K562 (cell line): ENCODE data around the gene TMEM131L. TPM values are rescaled to one million over a fixed set of nuclear protein-coding genes. Genes with fewer than 3 reads are reported as not detected.

Source experiments
- ATAC-seq: fragments of 200-7000 bp; cut with Tn5 transposase; 3 replicates; pipeline ENCODE4 v1.9.1; 2020; ENCODE audit warnings: moderate library complexity
- BruUV-seq: library from RNA; stranded (reverse); fragments of 400-500 nt; replicated peaks from 2 replicates; lab custom pipeline; 2021; lab: Mats Ljungman, UMichigan
- CTCF ChIA-PET: fragments of 300-600 bp; formaldehyde crosslinking; extraction: SDS; loops from one replicate; lab custom pipeline; 2021; ENCODE audit warnings: low intra/inter-chr PET ratio; lab: Yijun Ruan, JAX
- POLR2A ChIA-PET: fragments of 300-600, 350-650 bp; sonication (Branson Sonifier 250); formaldehyde crosslinking; extraction: SDS; loops from one replicate; lab custom pipeline; 2021; ENCODE audit warnings: antibody characterized with exemption, inconsistent platforms; lab: Yijun Ruan, JAX
- DNase-seq, 4 experiments: peaks; one replicate each; pipeline versions ENCODE4 v3.0.0 to v3.0.0-alpha.2; 2011 to 2018; ENCODE audit warnings: low spot score in 3 of 4, mixed read lengths in 3 of 4; ENCODE audit errors: extremely low read depth in 1 of 4
- FAIRE-seq: peaks from 2 replicates; lab custom pipeline; 2011; peaks lifted over from hg19 to GRCh38; lab: Jason Lieb, UNC
- H2AFZ ChIP-seq: 2 replicates; pipeline ENCODE4 v1.6.0; 2011; ENCODE audit warnings: low read depth, low read length, control low read depth, inconsistent platforms
- H3K27ac ChIP-seq: fragments of 200-600 bp; 3 replicates; pipeline ENCODE4 v1.8.0; 2011; ENCODE audit warnings: low read depth, mild to moderate bottlenecking, control low read depth, inconsistent platforms, low read length, moderate library complexity, mixed read lengths; ENCODE audit errors: extremely low read depth
- H3K27me3 ChIP-seq, 2 experiments: fragments of 300-600 bp in 1 of 2; 2 replicates in 1 of 2; 3 replicates in 1 of 2; pipeline versions ENCODE4 v1.6.0 to v1.8.0; 2011; ENCODE audit warnings: inconsistent platforms in 2 of 2, low read length in 2 of 2, mild to moderate bottlenecking in 1 of 2, mixed read lengths in 1 of 2, moderate library complexity in 1 of 2; ENCODE audit not compliant: control insufficient read depth in 2 of 2, insufficient read depth in 2 of 2
- H3K36me3 ChIP-seq: fragments of 300-600 bp; 3 replicates; pipeline ENCODE4 v1.8.0; 2011; ENCODE audit warnings: mild to moderate bottlenecking, low read length, inconsistent platforms; ENCODE audit not compliant: control insufficient read depth, insufficient read depth
- H3K4me1 ChIP-seq, 2 experiments: fragments of 200-600 bp in 1 of 2; replicated peaks in 1 of 2; 2 replicates in 1 of 2; 3 replicates in 1 of 2; pipeline versions ENCODE4 v1.5.1 to v1.8.0; 2011; ENCODE audit warnings: inconsistent platforms in 2 of 2, low read length in 2 of 2, mild to moderate bottlenecking in 1 of 2, mixed read lengths in 1 of 2, moderate library complexity in 1 of 2; ENCODE audit not compliant: control insufficient read depth in 2 of 2, insufficient read depth in 2 of 2
- H3K4me2 ChIP-seq: 2 replicates; pipeline ENCODE4 v1.6.1; 2011; ENCODE audit warnings: low read length, control low read depth, inconsistent platforms, mixed read lengths; ENCODE audit not compliant: insufficient read depth
- H3K4me3 ChIP-seq: fragments of 200-600 bp; sonication (generic), shearing (Covaris generic); 2 replicates; pipeline ENCODE4 v1.5.1; 2016; ENCODE audit warnings: control low read depth, inconsistent platforms
- H3K79me2 ChIP-seq: fragments of 200-600 bp; 3 replicates; pipeline ENCODE4 v1.8.0; 2011; ENCODE audit warnings: low read length, inconsistent platforms; ENCODE audit not compliant: control insufficient read depth, insufficient read depth
- H3K9ac ChIP-seq, 2 experiments: 2 replicates each; pipeline versions ENCODE4 v1.6.0 to v1.6.1; 2011; ENCODE audit warnings: low read depth in 2 of 2, low read length in 2 of 2, control low read depth in 1 of 2, inconsistent platforms in 1 of 2, mild to moderate bottlenecking in 1 of 2, mixed read lengths in 1 of 2; ENCODE audit not compliant: insufficient read depth in 1 of 2
- H3K9me1 ChIP-seq: one replicate; pipeline ENCODE4 v1.6.0; 2011; ENCODE audit warnings: inconsistent platforms, mild to moderate bottlenecking, low read length, moderate library complexity; ENCODE audit not compliant: control insufficient read depth, insufficient read depth
- H3K9me3 ChIP-seq: replicated peaks from 2 replicates; pipeline ENCODE4 v1.5.1; 2011; ENCODE audit warnings: low read depth, low read length, inconsistent platforms; ENCODE audit not compliant: control insufficient read depth, insufficient read depth
- H4K20me1 ChIP-seq: replicated peaks from 2 replicates; pipeline ENCODE4 v1.6.1; 2011; ENCODE audit warnings: low read length, inconsistent platforms, mixed read lengths; ENCODE audit not compliant: control insufficient read depth, insufficient read depth
- AFF1 ChIP-seq, 2 experiments: fragments of 450-650 bp; IDR thresholded peaks; 2 replicates each; pipeline ENCODE4 v1.6.1; 2018; ENCODE audit warnings: mild to moderate bottlenecking in 2 of 2, low read depth in 1 of 2; ENCODE audit not compliant: partially characterized antibody in 2 of 2
- CXXC5 ChIP-seq: fragments of 250-450 bp; sonication (Bioruptor Pico); IDR thresholded peaks from 2 replicates; pipeline ENCODE4 v1.8.0; 2022; ENCODE audit warnings: inconsistent platforms, mild to moderate bottlenecking, moderate library complexity
- NCOR1 ChIP-seq: fragments of 450-650 bp; IDR thresholded peaks from 2 replicates; pipeline ENCODE4 v1.6.1; 2016; ENCODE audit warnings: mild to moderate bottlenecking, moderate library complexity
- OTX1 ChIP-seq: fragments of 450-650 bp; formaldehyde crosslinking; IDR thresholded peaks from 2 replicates; pipeline ENCODE4 v1.4.0; 2022; ENCODE audit warnings: mild to moderate bottlenecking
- RHOXF2B ChIP-seq: fragments of 250-450 bp; sonication (Bioruptor Pico); conservative IDR thresholded peaks from 2 replicates; pipeline ENCODE4 v1.5.1; 2021
- SMAD4 ChIP-seq: fragments of 250-450 bp; sonication (Bioruptor Pico); conservative IDR thresholded peaks from 2 replicates; pipeline ENCODE4 v1.8.0; 2021; ENCODE audit warnings: inconsistent platforms, mild to moderate bottlenecking, moderate library complexity
- TAF7 ChIP-seq: fragments of 450-650 bp; IDR thresholded peaks from 2 replicates; pipeline ENCODE4 v1.6.1; 2016; ENCODE audit warnings: missing genetic modification characterization, missing compliant biosample characterization
- VEZF1 ChIP-seq: fragments of 200-800 bp; sonication (Bioruptor generic); IDR thresholded peaks from 2 replicates; pipeline ENCODE4 v1.6.1; 2017; ENCODE audit warnings: missing genetic modification characterization, missing compliant biosample characterization
- ZFP1 ChIP-seq: fragments of 450-650 bp; formaldehyde crosslinking; IDR thresholded peaks from 2 replicates; pipeline ENCODE4 v1.4.0; 2020; ENCODE audit warnings: mild to moderate bottlenecking, mixed read lengths
- ZNF766 ChIP-seq: fragments of 200-800 bp; sonication (Bioruptor generic); conservative IDR thresholded peaks from 2 replicates; pipeline ENCODE4 v1.6.1; 2016; ENCODE audit warnings: missing genetic modification characterization, missing compliant biosample characterization
- WGBS: fragments of 100-300 bp; shearing (Covaris generic); methylation state at CpG from one replicate; pipeline ENCODE4 v1.1.6; 2016; ENCODE audit warnings: low coverage, mixed read lengths; ENCODE audit not compliant: insufficient coverage; ENCODE audit errors: missing lambda C conversion rate; 5-methylcytosine and 5-hydroxymethylcytosine counted together
- in situ Hi-C: fragments of 300-500 bp; cut with MboI; formaldehyde crosslinking; loops from 4 replicates; pipeline ENCODE4 v1.15.0; 2018; ENCODE audit warnings: inconsistent platforms, mixed read lengths
- intact Hi-C: fragments of 100-400 bp; cut with micrococcal nuclease; formaldehyde crosslinking; loops from 2 replicates; pipeline ENCODE4 v1.14.2; 2022
- polyA plus RNA-seq, 8 experiments: library from polyadenylated mRNA; depleted of rRNA in 4 of 8; stranded (reverse) in 5 of 8; unstranded in 3 of 8; fragments of >200 nt; fragmentation: Nextera tagmentation in 2 of 8; fragmentation: Illumina TruSeq in 1 of 8; extraction: Ambion mirVana in 2 of 8; extraction: Trizol in 1 of 8; gene quantifications; 2 replicates each; pipeline versions ENCODE4 v1.2.1 to v1.2.3, GENCODE V29; 2011 to 2014; ENCODE audit warnings: inconsistent platforms in 1 of 8, missing spikeins in 1 of 8
- total RNA-seq, 7 experiments: library from RNA; depleted of rRNA in 6 of 7; stranded (reverse); fragments of >200 nt in 6 of 7; fragmentation: Illumina TruSeq in 2 of 7; extraction: Trizol in 2 of 7; gene quantifications; 2 replicates each; pipeline versions ENCODE4 v1.2.1 to v1.2.3, GENCODE V29; 2011 to 2021; ENCODE audit warnings: low replicate concordance in 1 of 7
- TF ChIP-seq, protein P1 (sequence below): sonication (generic); formaldehyde crosslinking; IDR thresholded peaks from 2 replicates; pipeline ENCODE4 v1.8.1; 2023; ENCODE audit warnings: mild to moderate bottlenecking, missing genetic modification reagents
- TF ChIP-seq, protein P2 (sequence below), 2 experiments: IDR thresholded peaks in 1 of 2; conservative IDR thresholded peaks in 1 of 2; 2 replicates each; pipeline ENCODE4 v1.6.1; 2016; ENCODE audit warnings: low read depth in 2 of 2, mild to moderate bottlenecking in 1 of 2, missing compliant biosample characterization in 1 of 2, missing genetic modification characterization in 1 of 2, moderate library complexity in 1 of 2

TMEM131L gene
- total and polyA plus RNA-seq, 9 of the 15 experiments (the other 6 are each of a cell fraction or from before 2014, with no cell fraction given), result 1.2 to 20.8 (median 12.9) TPM

DNA sequence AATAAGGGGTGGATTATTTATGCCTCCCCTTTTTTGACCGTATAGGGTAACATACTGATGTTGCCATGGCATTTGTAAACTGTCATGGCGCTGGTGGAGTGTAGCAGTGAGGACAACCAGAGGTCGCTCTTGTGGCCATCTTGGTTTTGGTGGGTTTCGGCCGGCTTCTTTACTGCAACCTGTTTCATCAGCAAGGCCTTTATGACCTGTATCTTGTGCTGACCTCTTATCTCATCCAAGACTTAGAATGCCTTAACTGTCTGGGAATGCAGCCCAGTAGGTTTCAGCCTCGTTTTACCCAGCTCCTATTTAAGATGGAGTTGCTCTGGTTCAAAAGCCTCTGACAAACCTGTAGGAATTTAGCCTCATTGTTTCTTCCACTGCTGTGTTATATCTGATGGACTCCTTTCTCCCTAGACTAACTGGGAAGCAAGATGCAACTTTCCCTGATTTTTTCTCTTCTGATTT lies 71.4 kb downstream of the TMEM131L start:
- peaks cover 20% of the 10 kb centered on the region for H3K79me2 ChIP-seq
- POLR2A ChIA-PET, result no interaction called here
- BruUV-seq, result no TSS peak
- TF ChIP-seq TAF7 (peak; percentile 72; the same call in 1 of the 2 replicates), CXXC5 (CRISPR knock-in tag) (peak; percentile 98), ZNF766 (peak; percentile 97), VEZF1 (CRISPR knock-in tag) (peak; percentile 30; the same call in 1 of the 2 replicates), AFF1 (IDR thresholded peaks at IDR 0.05; ENCODE audit: low read depth in 1 of 2, partially characterized antibody in 2 of 2) (no peak), RHOXF2B (CRISPR knock-in tag) (no peak), SMAD4 (CRISPR knock-in tag) (peak; percentile 100), ZFP1 (no peak), OTX1 (CRISPR knock-in tag) (peak; percentile 85; the same call in 1 of the 2 replicates), NCOR1 (no peak)
- TF ChIP-seq, protein P1, sequence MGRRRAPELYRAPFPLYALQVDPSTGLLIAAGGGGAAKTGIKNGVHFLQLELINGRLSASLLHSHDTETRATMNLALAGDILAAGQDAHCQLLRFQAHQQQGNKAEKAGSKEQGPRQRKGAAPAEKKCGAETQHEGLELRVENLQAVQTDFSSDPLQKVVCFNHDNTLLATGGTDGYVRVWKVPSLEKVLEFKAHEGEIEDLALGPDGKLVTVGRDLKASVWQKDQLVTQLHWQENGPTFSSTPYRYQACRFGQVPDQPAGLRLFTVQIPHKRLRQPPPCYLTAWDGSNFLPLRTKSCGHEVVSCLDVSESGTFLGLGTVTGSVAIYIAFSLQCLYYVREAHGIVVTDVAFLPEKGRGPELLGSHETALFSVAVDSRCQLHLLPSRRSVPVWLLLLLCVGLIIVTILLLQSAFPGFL (CRISPR knock-in tag), result no peak
- TF ChIP-seq, protein P2, sequence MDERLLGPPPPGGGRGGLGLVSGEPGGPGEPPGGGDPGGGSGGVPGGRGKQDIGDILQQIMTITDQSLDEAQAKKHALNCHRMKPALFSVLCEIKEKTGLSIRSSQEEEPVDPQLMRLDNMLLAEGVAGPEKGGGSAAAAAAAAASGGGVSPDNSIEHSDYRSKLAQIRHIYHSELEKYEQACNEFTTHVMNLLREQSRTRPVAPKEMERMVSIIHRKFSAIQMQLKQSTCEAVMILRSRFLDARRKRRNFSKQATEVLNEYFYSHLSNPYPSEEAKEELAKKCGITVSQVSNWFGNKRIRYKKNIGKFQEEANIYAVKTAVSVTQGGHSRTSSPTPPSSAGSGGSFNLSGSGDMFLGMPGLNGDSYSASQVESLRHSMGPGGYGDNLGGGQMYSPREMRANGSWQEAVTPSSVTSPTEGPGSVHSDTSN (CRISPR knock-in tag; IDR thresholded peaks at IDR 0.05; ENCODE audit: low read depth), result no peak
- TF ChIP-seq, protein P2 (tag; conservative IDR thresholded peaks at IDR 0.05; ENCODE audit: low read depth), result 0 out of 2 replicates have a peak, but pooled peaks have one; percentile 34

More for the DNA sequence above, 71.4 kb downstream of the TMEM131L start:
- Histone ChIP-seq H3K36me3 (no peaks in the 10 kb centered on the region; the same call in 1 of the 3 replicates), H3K27ac (no peak overlapping the region), H3K4me1 (peaks cover 6 to 9% of the 10 kb centered on the region in 2 experiments; a peak in 3 of 5 replicates), H2AFZ (no peak overlapping the region), H3K27me3 (no peaks in the 10 kb centered on the region), H3K4me2 (no peak overlapping the region), H3K9ac (no peak overlapping the region), H4K20me1 (peaks cover 1% of the 10 kb centered on the region; the same call in 1 of the 2 replicates), H3K4me3 (no peak overlapping the region), H3K9me1 (peaks cover 6% of the 10 kb centered on the region), H3K9me3 (no peaks in the 10 kb centered on the region)
- in situ Hi-C loops, result no loop called here
- CTCF ChIA-PET, result no interaction called here
- WGBS, result 35% methylated on average over 4 of the region's 6 CpGs
- DNase-seq (no peak), ATAC-seq (no peak), FAIRE-seq (no peak)
- intact Hi-C loops, result no loop called here
